HUES6 (cell line): ENCODE results near the gene MTMR6.
"Not testable (repeated sequence)": the region's sequence is repeated elsewhere in the genome, so short reads cannot be mapped to it uniquely, and the experiment has no call there.

ENCODE experiments used
- H3K27ac ChIP-seq: 2 replicates; pipeline ENCODE4 v1.7.0; 2013; ENCODE audit warnings: low read depth, mild to moderate bottlenecking, low read length, inconsistent platforms
- H3K27me3 ChIP-seq: 2 replicates; pipeline ENCODE4 v1.6.1; 2013; ENCODE audit warnings: low read length; ENCODE audit not compliant: control insufficient read depth, insufficient read depth
- H3K36me3 ChIP-seq: 2 replicates; pipeline ENCODE4 v1.6.1; 2013; ENCODE audit warnings: low read length; ENCODE audit not compliant: control insufficient read depth, insufficient read depth
- H3K4me1 ChIP-seq: 2 replicates; pipeline ENCODE4 v1.6.1; 2013; ENCODE audit warnings: low read length; ENCODE audit not compliant: control insufficient read depth, insufficient read depth
- H3K4me3 ChIP-seq: 2 replicates; pipeline ENCODE4 v1.5.1; 2013; ENCODE audit warnings: low read depth, low read length
- H3K9ac ChIP-seq: one replicate; pipeline ENCODE4 v1.6.1; 2013; ENCODE audit warnings: mild to moderate bottlenecking, low read length
- H3K9me3 ChIP-seq: 2 replicates; pipeline ENCODE4 v1.6.1; 2013; ENCODE audit warnings: low read depth, low read length; ENCODE audit not compliant: control insufficient read depth, insufficient read depth

MTMR6 gene

DNA sequence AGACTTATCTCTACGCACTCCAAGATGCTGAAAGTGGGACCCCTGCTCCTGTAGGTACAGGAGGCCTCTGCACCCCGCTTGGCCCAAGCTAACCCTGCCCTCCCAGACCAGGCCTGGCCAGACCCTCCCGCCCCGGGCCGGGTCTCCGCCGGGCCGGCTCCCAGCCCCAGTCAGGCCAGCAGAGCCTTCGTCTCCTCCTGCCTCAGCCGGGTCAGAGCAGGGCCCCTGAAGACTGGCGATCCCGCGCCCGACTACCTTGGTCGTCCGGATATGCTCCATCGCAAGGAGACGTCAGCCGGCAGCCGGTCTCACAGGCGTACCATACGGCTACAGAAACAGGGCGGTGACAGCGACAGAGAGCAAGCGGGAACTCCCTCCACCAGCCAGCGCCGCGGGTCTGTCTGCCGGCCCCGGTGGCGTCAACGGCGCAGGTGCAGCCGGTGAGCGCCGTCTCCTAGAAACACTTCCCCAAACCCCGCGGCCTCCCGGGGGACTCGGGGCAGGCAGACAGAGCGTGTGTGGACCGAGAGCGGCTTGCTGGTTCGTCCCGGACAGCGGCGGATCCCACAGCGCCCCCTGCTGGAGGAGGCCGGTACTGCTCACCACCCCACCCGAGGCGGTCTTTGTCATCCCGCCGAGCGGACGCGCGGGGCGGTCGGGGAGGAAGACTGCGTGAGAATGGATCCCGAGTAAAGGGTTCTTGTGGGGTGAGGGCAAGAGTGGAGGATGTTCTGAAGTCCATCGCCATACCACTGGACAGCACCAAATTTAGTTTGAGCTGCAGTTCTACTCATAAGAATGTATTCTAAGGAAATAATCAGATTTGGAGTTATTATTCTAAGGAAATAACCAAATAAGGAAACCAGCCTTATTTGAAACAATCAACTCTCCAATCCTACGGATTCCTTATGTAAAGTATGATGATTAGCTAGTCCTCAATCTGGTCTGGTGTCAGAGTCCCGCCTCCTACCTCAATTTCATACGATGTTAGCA is at the start of gene MTMR6:
MTMR6 (minus strand) TSS at position 520 of the 993 bp plus-strand sequence; CDS start at position 279, 241 bp downstream.
- no peaks in the 10 kb centered on the region for H3K9me3 ChIP-seq
- no peaks in the 10 kb centered on the region for H3K36me3 ChIP-seq
- peak within 1 kb of the TSS; percentile 90 for H3K4me3 ChIP-seq
- H3K27me3 ChIP-seq = no peaks in the 10 kb centered on the region
- peak within 1 kb of the TSS; percentile 27; the same call in 1 of the 2 replicates for H3K27ac ChIP-seq
- peak within 1 kb of the TSS; percentile 75 for H3K9ac ChIP-seq
- no peaks in the 10 kb centered on the region for H3K4me1 ChIP-seq

DNA sequence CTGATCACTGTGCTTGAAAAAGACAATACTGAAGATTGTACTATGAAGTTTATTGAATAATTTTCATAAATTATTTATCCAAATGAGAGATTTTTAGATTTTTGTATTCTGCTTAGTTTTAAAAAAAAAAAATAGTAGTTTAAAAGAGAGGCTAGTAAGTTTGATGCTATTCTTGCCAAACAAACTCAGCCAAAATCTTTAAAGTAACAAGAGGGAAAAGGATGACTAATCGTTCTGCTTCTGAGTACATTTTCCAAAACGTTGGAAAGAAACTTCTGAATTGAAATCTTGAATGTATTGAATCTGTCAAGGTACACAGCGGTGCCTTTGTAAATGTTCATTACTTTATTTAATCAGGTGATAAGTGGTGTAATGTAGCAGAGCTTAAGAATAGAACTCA is 48.6 kb upstream of the MTMR6 start:
- H3K27me3 ChIP-seq = no peaks in the 10 kb centered on the region
- H3K4me1 ChIP-seq = no peaks in the 10 kb centered on the region
- H3K36me3 ChIP-seq = peaks cover 76% of the 10 kb centered on the region
- H3K27ac ChIP-seq = no peak overlapping the region
- no peaks in the 10 kb centered on the region for H3K9me3 ChIP-seq
- no peak overlapping the region for H3K4me3 ChIP-seq
- no peak overlapping the region for H3K9ac ChIP-seq

DNA sequence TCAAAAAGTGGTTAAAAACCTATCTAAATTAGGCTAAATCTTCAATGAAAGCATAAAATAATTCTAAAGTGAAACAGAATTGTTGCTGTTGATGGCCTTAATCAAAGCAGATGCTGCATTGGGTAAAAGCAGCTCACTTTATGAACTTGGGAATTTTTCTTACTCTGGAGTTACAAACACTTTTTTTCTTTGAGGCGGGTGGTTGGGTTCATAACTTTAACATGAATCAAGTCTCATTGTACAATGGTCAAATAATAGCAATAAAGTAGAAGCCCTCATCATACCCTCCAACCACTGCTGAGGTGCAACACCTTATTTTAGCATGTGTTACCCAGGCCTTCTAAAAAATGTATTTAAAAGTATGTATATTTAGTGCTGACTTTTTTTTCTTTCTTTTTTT is 43.3 kb upstream of the MTMR6 start:
- H3K4me3 ChIP-seq = no peak overlapping the region
- peaks cover 91% of the 10 kb centered on the region for H3K36me3 ChIP-seq

DNA sequence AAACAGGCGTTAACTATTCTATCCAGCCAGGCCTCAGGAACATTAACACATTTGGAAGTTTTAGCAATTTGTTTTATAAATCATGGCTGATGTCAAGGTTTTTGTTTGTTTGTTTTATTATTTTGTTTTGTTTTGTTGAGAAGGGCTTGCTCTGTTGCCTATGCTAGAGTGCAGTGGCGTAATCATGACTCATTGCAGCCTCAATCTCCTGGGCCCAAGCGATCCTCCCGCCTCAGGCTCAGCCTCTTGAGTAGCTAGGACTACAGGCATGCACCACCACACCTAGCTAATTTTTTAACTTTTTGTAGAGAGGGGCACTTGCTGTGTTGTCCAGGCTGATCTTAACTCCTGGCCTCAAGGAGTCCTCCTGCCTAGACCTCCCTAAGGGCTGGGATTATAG is 42.4 kb upstream of the MTMR6 start:
- Histone ChIP-seq H3K27ac (no peak overlapping the region), H3K4me1 (no peaks in the 10 kb centered on the region), H3K4me3 (no peak overlapping the region), H3K9me3 (no peaks in the 10 kb centered on the region), H3K36me3 (peaks cover 94% of the 10 kb centered on the region), H3K9ac (no peak overlapping the region), H3K27me3 (no peaks in the 10 kb centered on the region)

More for the DNA sequence above, 43.3 kb upstream of the MTMR6 start:
- no peaks in the 10 kb centered on the region for H3K4me1 ChIP-seq
- no peak overlapping the region for H3K27ac ChIP-seq
- H3K27me3 ChIP-seq = no peaks in the 10 kb centered on the region
- H3K9ac ChIP-seq = no peak overlapping the region
- no peaks in the 10 kb centered on the region for H3K9me3 ChIP-seq

DNA sequence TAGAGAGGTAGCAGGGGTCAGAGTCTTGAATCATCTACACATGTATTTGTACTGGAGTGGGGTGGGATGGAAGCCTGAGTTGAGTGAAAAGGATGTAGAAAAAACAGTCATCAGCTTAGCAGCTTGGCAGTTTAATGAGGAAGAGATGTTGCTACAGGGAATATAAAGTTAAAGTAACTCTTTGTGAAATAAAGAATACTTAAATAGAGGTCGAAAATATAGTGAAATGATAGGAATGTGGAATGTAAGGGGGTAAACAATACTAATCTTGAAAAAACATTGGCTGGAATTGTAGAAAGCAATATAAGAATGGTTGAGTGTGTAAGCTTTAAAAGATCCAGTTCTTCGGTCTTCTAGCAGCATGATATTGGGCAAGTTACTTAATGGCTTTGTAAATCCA is 36.8 kb upstream of the MTMR6 start:
- H3K4me3 ChIP-seq = no peak overlapping the region
- peaks cover 91% of the 10 kb centered on the region for H3K36me3 ChIP-seq
- no peak overlapping the region for H3K9ac ChIP-seq
- no peaks in the 10 kb centered on the region for H3K27me3 ChIP-seq
- no peak overlapping the region for H3K27ac ChIP-seq
- H3K9me3 ChIP-seq = no peaks in the 10 kb centered on the region
- no peaks in the 10 kb centered on the region for H3K4me1 ChIP-seq

DNA sequence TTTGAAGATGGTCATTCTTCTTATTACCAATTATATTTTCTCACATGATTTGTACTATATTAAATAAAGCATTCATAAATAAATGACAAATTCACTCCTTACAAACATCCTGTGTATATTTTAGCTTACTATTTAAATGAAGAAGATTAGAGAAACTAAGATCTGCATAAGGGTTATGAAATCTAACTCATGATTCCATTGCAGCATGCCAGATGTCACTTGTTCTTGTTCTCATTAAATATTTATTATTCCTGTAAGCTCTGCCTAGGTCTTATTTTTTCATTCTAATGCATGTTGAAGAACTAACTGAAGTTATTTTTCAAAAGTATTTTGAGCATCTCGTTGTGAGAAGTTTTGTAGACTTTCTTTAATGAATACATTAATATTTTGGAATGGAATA is 32.5 kb upstream of the MTMR6 start:
- Histone ChIP-seq H3K4me1 (peaks cover 4% of the 10 kb centered on the region; the same call in 1 of the 2 replicates), H3K9ac (no peak overlapping the region), H3K9me3 (no peaks in the 10 kb centered on the region), H3K27ac (no peak overlapping the region), H3K4me3 (no peak overlapping the region), H3K27me3 (no peaks in the 10 kb centered on the region), H3K36me3 (peaks cover 89% of the 10 kb centered on the region)

DNA sequence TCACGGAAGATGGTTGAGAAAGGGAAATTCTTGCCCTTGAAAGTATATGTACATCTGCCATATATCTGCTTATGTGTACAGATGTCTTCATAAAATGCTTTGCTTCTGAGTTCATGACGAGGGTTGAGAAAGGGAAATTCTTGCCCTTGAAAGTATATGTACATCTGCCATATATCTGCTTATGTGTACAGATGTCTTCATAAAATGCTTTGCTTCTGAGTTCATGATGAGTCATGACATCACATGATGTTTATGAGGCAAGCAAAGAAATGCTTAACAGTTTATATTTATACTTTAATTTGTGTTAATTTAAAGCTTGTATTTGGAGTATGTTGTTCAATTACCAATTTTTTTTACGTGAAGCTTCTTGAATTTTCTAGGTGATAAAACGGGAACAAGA is 31.7 kb upstream of the MTMR6 start:
- not testable (repeated sequence) for H3K27ac ChIP-seq, H3K4me1 ChIP-seq, H3K9me3 ChIP-seq, H3K4me3 ChIP-seq, H3K27me3 ChIP-seq, H3K9ac ChIP-seq
- H3K36me3 ChIP-seq = peaks cover 89% of the 10 kb centered on the region

DNA sequence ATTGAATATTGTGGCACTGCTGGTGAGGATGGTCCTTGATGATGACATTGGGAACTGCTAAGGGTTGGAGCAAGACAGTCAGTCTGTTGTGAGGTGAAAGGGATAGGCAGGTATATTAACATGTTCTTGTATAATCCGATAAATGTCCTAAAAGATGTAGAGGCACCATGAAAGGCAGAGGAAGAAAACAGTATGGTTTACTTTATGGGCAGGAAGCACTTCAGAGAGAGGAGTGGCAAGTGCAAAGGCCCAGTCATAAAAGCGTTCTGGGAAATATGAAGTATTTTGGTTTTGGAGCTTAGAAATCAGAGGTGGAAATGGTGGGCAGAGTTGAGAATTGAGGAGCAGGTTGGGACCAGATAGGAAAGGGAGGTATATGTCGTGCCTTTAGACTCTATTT is 23.6 kb upstream of the MTMR6 start:
- Histone ChIP-seq H3K36me3 (peaks cover 87% of the 10 kb centered on the region), H3K9ac (no peak overlapping the region), H3K4me1 (no peaks in the 10 kb centered on the region), H3K9me3 (no peaks in the 10 kb centered on the region), H3K27me3 (no peaks in the 10 kb centered on the region), H3K27ac (no peak overlapping the region), H3K4me3 (no peak overlapping the region)

DNA sequence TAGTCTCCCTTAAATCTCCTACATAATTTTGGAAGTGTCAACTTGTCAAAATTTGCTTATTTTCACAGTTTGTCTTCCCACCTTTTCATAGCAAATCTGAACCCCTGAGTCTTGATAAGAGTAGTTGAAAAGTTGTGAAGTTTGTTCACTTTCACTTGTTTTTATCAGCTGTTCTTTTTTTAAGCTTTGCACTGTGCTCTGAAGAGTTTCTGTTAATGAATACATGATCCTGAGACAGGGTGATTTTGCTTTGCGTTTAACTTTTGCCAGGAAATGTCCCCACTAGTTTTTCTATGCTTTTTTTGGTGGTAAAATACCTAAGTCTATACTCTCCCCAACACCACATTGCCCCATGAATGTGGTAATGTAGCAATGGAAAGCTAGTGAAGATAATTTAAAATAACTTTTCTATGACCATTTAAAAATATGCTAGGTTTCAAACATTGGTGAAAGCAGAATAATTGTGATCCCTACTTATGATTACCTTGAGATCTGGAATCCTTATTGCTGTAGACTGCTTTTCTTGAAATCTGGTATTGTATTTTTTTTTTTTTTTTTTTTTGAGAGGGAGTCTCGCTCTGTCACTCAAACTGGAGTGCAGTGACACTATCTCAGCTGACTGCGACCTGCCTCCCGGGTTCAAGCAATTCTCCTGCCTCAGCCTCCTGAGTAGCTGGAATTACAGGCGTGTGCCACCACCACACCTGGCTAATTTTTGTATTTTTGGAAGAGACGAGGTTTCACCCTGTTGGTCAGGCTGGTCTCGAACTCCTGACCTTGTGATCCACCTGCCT is 19.6 kb upstream of the MTMR6 start:
- H3K27ac ChIP-seq = no peak overlapping the region
- no peak overlapping the region for H3K4me3 ChIP-seq
- H3K9ac ChIP-seq = no peak overlapping the region
- H3K9me3 ChIP-seq = no peaks in the 10 kb centered on the region
- peaks cover 6% of the 10 kb centered on the region for H3K4me1 ChIP-seq
- H3K27me3 ChIP-seq = no peaks in the 10 kb centered on the region
- peaks cover 71% of the 10 kb centered on the region for H3K36me3 ChIP-seq

DNA sequence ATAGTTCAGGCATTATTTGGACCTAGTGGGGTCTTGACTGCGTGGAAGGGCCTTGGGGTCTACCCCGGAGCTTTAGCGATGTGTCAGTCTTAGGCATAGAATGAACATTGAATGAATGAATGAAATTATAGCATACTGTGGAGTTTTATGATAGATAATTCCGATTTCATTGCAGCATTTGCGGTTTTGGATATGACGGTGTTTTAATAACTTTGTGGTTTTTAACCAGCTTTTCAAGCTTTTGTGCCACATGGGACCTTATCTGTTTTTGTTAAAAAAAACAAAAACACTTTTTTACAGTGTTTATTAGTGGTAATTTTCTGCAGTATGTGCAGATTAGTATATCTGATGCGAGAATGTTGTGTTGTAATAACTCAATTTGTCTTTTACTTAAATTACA is 14.8 kb upstream of the MTMR6 start:
- peaks cover 29% of the 10 kb centered on the region for H3K36me3 ChIP-seq
- H3K4me1 ChIP-seq = peaks cover 6% of the 10 kb centered on the region
- no peaks in the 10 kb centered on the region for H3K9me3 ChIP-seq
- peak overlapping the region; percentile 87 for H3K9ac ChIP-seq
- H3K27ac ChIP-seq = peak overlapping the region; percentile 79; the same call in 1 of the 2 replicates
- H3K4me3 ChIP-seq = peak overlapping the region; percentile 84
- H3K27me3 ChIP-seq = peaks cover 4% of the 10 kb centered on the region; the same call in 1 of the 2 replicates
